ENCODE measurements around the gene ARHGAP27. TPM values are rescaled to one million over a fixed set of nuclear protein-coding genes. Genes with fewer than 3 reads are reported as not detected.
A peak's percentile ranks its signal among the peaks of the same experiment; 100 is the strongest.

The ARHGAP27 gene
- total and polyA plus RNA-seq, 2 of the 13 experiments (the other 11 are each of a cell fraction or from before 2014, with no cell fraction given): 15.5 to 18.9 TPM

DNA sequence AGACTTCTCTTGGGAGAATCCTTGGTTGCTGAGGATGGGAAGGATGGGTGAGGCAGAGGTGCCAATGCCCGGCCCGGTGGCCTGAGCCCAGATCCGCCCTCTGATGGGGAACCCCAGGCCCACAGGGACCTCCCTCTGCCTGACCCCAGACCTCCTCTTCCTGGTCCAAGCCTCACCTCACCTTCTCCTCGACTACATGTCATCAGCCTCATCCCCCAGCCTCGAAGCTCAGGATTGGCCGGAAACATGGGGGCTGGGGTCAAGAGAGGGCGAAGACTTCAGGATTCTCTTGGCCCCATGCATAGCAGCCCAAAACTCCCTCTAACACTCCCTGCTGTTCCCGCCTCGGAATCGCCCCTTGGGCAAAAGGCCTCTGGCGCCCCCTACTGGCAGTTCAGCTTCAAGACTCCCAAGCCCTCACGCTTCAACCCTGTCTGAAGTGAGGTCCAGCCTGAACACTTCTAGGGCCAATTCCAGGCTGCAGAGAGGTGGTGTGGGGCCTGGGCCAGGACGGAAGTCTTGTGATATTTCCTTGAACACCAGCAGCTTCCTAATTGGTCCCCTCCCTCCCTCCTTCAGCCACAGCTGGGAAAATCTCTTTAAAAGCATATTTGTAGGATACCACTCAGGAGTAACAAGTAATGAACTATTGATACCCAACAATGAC lies 47.2 kb downstream of the ARHGAP27 start (continued):
- TF ChIP-seq STAG1 (CRISPR knock-in tag; IDR thresholded peaks at IDR 0.05) (peak; percentile 99), TAF15 (IDR thresholded peaks at IDR 0.05; ENCODE audit: low read depth, low read length, poor library complexity, severe bottlenecking) (no peak), ZNF737 (CRISPR knock-in tag; IDR thresholded peaks at IDR 0.05; ENCODE audit: borderline replicate concordance) (no peak), ZMYM4 (CRISPR knock-in tag; IDR thresholded peaks at IDR 0.05) (peak; percentile 33; the same call in 1 of the 2 replicates), IKZF4 (CRISPR knock-in tag; IDR thresholded peaks at IDR 0.05; ENCODE audit: borderline replicate concordance, low read depth, not compliant biosample characterization) (no peak), ATF7 (IDR thresholded peaks at IDR 0.05) (no peak), ATF7 (CRISPR knock-in tag; IDR thresholded peaks at IDR 0.05) (no peak), ZNF775 (CRISPR knock-in tag; IDR thresholded peaks at IDR 0.05; ENCODE audit: borderline replicate concordance) (0 out of 2 replicates have a peak, but pooled peaks have one; percentile 64), GATAD2A (CRISPR knock-in tag; IDR thresholded peaks at IDR 0.05) (0 out of 2 replicates have a peak, but pooled peaks have one; percentile 22), ZMYM3 (CRISPR knock-in tag; IDR thresholded peaks at IDR 0.05) (peak; percentile 28; the same call in 1 of the 2 replicates), SMYD3 (CRISPR knock-in tag; IDR thresholded peaks at IDR 0.05) (no peak), ZNF317 (CRISPR knock-in tag; IDR thresholded peaks at IDR 0.05) (peak; percentile 45; the same call in 1 of the 2 replicates)
- TF ChIP-seq, protein P1, sequence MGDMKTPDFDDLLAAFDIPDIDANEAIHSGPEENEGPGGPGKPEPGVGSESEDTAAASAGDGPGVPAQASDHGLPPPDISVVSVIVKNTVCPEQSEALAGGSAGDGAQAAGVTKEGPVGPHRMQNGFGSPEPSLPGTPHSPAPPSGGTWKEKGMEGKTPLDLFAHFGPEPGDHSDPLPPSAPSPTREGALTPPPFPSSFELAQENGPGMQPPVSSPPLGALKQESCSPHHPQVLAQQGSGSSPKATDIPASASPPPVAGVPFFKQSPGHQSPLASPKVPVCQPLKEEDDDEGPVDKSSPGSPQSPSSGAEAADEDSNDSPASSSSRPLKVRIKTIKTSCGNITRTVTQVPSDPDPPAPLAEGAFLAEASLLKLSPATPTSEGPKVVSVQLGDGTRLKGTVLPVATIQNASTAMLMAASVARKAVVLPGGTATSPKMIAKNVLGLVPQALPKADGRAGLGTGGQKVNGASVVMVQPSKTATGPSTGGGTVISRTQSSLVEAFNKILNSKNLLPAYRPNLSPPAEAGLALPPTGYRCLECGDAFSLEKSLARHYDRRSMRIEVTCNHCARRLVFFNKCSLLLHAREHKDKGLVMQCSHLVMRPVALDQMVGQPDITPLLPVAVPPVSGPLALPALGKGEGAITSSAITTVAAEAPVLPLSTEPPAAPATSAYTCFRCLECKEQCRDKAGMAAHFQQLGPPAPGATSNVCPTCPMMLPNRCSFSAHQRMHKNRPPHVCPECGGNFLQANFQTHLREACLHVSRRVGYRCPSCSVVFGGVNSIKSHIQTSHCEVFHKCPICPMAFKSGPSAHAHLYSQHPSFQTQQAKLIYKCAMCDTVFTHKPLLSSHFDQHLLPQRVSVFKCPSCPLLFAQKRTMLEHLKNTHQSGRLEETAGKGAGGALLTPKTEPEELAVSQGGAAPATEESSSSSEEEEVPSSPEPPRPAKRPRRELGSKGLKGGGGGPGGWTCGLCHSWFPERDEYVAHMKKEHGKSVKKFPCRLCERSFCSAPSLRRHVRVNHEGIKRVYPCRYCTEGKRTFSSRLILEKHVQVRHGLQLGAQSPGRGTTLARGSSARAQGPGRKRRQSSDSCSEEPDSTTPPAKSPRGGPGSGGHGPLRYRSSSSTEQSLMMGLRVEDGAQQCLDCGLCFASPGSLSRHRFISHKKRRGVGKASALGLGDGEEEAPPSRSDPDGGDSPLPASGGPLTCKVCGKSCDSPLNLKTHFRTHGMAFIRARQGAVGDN (CRISPR knock-in tag; IDR thresholded peaks at IDR 0.05): peak; percentile 33; the same call in 1 of the 2 replicates
- TF ChIP-seq, protein P2, sequence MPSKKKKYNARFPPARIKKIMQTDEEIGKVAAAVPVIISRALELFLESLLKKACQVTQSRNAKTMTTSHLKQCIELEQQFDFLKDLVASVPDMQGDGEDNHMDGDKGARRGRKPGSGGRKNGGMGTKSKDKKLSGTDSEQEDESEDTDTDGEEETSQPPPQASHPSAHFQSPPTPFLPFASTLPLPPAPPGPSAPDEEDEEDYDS (CRISPR knock-in tag; IDR thresholded peaks at IDR 0.05): no peak
- TF ChIP-seq, protein P3, sequence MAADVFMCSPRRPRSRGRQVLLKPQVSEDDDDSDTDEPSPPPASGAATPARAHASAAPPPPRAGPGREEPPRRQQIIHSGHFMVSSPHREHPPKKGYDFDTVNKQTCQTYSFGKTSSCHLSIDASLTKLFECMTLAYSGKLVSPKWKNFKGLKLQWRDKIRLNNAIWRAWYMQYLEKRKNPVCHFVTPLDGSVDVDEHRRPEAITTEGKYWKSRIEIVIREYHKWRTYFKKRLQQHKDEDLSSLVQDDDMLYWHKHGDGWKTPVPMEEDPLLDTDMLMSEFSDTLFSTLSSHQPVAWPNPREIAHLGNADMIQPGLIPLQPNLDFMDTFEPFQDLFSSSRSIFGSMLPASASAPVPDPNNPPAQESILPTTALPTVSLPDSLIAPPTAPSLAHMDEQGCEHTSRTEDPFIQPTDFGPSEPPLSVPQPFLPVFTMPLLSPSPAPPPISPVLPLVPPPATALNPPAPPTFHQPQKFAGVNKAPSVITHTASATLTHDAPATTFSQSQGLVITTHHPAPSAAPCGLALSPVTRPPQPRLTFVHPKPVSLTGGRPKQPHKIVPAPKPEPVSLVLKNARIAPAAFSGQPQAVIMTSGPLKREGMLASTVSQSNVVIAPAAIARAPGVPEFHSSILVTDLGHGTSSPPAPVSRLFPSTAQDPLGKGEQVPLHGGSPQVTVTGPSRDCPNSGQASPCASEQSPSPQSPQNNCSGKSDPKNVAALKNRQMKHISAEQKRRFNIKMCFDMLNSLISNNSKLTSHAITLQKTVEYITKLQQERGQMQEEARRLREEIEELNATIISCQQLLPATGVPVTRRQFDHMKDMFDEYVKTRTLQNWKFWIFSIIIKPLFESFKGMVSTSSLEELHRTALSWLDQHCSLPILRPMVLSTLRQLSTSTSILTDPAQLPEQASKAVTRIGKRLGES (CRISPR knock-in tag; IDR thresholded peaks at IDR 0.05; ENCODE audit: borderline replicate concordance): no peak
- TF ChIP-seq, protein P4, sequence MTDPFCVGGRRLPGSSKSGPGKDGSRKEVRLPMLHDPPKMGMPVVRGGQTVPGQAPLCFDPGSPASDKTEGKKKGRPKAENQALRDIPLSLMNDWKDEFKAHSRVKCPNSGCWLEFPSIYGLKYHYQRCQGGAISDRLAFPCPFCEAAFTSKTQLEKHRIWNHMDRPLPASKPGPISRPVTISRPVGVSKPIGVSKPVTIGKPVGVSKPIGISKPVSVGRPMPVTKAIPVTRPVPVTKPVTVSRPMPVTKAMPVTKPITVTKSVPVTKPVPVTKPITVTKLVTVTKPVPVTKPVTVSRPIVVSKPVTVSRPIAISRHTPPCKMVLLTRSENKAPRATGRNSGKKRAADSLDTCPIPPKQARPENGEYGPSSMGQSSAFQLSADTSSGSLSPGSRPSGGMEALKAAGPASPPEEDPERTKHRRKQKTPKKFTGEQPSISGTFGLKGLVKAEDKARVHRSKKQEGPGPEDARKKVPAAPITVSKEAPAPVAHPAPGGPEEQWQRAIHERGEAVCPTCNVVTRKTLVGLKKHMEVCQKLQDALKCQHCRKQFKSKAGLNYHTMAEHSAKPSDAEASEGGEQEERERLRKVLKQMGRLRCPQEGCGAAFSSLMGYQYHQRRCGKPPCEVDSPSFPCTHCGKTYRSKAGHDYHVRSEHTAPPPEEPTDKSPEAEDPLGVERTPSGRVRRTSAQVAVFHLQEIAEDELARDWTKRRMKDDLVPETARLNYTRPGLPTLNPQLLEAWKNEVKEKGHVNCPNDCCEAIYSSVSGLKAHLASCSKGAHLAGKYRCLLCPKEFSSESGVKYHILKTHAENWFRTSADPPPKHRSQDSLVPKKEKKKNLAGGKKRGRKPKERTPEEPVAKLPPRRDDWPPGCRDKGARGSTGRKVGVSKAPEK (CRISPR knock-in tag; IDR thresholded peaks at IDR 0.05; ENCODE audit: borderline replicate concordance): 0 out of 2 replicates have a peak, but pooled peaks have one; percentile 40

Data from HepG2 (cell line).